ENCODE results near the gene VCP. TPM values are rescaled to one million over a fixed set of nuclear protein-coding genes. Genes with fewer than 3 reads are reported as not detected.
"Not testable (repeated sequence)": the region's sequence is repeated elsewhere in the genome, so short reads cannot be mapped to it uniquely, and the experiment has no call there.

Gene VCP
- total RNA-seq, 2 donors from 2014 or later = 436 to 450 TPM

DNA sequence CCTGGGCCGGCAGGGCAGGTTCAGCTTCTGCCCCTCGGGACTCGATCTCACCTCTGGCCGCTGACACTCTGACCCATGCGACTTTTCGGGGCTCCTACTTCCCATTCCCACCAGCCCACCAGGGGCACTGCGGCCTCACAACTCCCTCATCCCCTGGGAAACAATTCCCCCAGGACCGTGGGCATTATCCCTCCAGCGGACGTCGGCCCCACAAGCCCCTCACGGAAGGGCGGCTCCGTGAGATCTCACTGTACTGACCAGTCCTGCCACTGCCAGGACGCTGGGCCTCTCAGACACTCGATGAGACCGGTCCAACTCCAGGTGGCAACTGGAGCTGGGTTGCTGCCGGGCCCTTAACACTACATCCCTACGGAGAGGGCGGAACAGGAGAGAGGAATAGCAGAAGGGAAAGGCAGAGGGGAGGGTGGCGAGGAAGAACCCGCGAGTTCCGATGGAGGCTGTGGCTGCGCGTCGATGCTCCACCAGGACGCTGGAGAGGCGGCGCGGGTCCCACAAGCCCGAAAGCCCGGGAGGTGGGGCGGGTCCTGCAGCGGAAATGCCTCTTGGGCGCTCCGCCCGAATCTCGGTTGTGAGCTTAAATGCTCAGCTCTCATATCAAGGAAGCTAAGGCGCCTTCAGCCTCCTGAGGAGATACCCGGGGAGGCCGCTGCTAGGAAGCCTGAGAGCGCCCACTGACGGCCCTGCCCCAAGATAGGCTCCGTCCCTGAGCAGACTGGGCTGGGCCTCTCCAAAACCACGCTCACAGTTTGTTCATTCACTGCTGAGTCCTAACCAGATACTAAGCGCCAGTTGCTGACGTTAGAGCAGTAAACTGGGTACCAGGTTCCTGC lies 36.3 kb downstream of the VCP start:
- Mint-ChIP-seq H3K36me3 (no peaks in the 10 kb centered on the region), H3K9me3 (no peaks in the 10 kb centered on the region), H3K27me3 (no peaks in the 10 kb centered on the region), H3K4me3 (peak overlapping the region; percentile 63), H3K4me1 (ENCODE audit: low read depth in 2 of 2) (peaks cover 5 to 11% of the 10 kb centered on the region in 2 donors), H3K27ac (peak overlapping the region in 1 of 2 donors; percentile 83)
- DNase-seq (ENCODE audit: low spot score) (no peak), ATAC-seq (peak; percentile 62 to 83)

- ATAC-seq (no peak), DNase-seq (ENCODE audit: low spot score) (no peak)
- no peaks in the 10 kb centered on the region for H3K27me3 Mint-ChIP-seq
- no peak overlapping the region for H3K4me3 Mint-ChIP-seq
- no peaks in the 10 kb centered on the region for H3K9me3 Mint-ChIP-seq
- H3K27ac Mint-ChIP-seq = no peak overlapping the region
- no peaks in the 10 kb centered on the region for H3K36me3 Mint-ChIP-seq
- peaks cover 5 to 8% of the 10 kb centered on the region in 2 donors for H3K4me1 Mint-ChIP-seq (ENCODE audit: low read depth in 2 of 2)
These were observed 39.3 kb downstream of the VCP start for GRCh38 chr9:35033101-35033500.

GRCh38 chr9:35029852-35030251 lies 42.6 kb downstream of the VCP start:
- DNase-seq (ENCODE audit: low spot score) (no peak), ATAC-seq (no peak)
- Mint-ChIP-seq H3K27me3 (no peaks in the 10 kb centered on the region), H3K36me3 (no peaks in the 10 kb centered on the region), H3K4me1 (ENCODE audit: low read depth in 2 of 2) (no peaks in the 10 kb centered on the region), H3K4me3 (no peak overlapping the region), H3K9me3 (no peaks in the 10 kb centered on the region), H3K27ac (no peak overlapping the region)

DNA sequence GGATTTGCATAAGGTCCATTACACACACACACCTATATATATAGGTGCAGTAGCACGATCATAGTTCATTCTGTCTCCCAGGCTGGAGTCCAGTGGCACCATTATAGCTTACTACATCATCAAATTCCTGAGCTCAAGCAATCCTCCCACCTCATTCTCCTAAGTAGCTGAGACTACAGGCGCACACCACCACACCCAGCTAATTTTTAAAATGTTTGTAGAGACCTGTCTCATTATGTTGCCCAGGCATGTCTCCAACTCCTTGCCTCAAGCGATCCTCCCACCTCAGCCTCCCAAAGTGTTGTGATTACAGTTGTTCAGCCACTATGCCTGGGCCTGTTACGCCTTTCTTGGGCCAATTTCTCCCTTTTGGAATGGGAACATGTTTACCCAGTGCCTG lies 43.2 kb downstream of the VCP start:
- ATAC-seq = no peak
- Mint-ChIP-seq H3K36me3 (no peaks in the 10 kb centered on the region), H3K27ac (no peak overlapping the region)

DNA sequence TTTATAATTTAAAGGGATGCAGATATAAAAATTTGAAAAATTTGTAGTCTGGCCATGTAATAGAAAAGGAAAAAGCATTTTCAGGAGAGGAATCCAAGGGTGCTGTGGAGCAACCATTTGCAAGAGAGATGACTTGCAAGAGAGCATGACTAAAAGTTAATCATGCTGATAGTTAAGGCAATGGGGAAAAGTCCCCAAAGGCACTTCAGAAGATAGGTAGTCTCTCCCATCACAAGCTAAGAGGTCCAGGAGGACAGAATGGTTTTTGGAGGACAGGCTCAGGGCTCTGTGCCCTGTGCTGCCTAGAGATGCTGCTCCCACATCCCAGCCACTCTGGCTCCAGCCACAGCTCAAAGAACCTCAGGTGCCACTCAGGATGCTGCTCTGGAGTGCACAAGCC lies 44.1 kb downstream of the VCP start:
- Mint-ChIP-seq H3K27ac (no peak overlapping the region), H3K4me3 (no peak overlapping the region), H3K4me1 (ENCODE audit: low read depth in 2 of 2) (peaks cover 6 to 7% of the 10 kb centered on the region in 2 donors), H3K36me3 (no peaks in the 10 kb centered on the region), H3K9me3 (no peaks in the 10 kb centered on the region), H3K27me3 (no peaks in the 10 kb centered on the region)
- DNase-seq (ENCODE audit: low spot score) (no peak), ATAC-seq (no peak)

More for the DNA sequence above, 43.2 kb downstream of the VCP start:
- Mint-ChIP-seq H3K4me3 (no peak overlapping the region), H3K4me1 (ENCODE audit: low read depth in 2 of 2) (no peaks in the 10 kb centered on the region), H3K9me3 (no peaks in the 10 kb centered on the region), H3K27me3 (no peaks in the 10 kb centered on the region)
- no peak for DNase-seq (ENCODE audit: low spot score)

GRCh38 chr9:35027860-35028259 lies 44.6 kb downstream of the VCP start:
- no peak for DNase-seq (ENCODE audit: low spot score)
- no peaks in the 10 kb centered on the region for H3K36me3 Mint-ChIP-seq
- H3K27ac Mint-ChIP-seq = no peak overlapping the region
- H3K4me3 Mint-ChIP-seq = no peak overlapping the region
- ATAC-seq = no peak
- no peaks in the 10 kb centered on the region for H3K9me3 Mint-ChIP-seq
- no peaks in the 10 kb centered on the region for H3K27me3 Mint-ChIP-seq
- H3K4me1 Mint-ChIP-seq (ENCODE audit: low read depth in 2 of 2) = peaks cover 7 to 9% of the 10 kb centered on the region in 2 donors

- Mint-ChIP-seq H3K4me3 (no peak overlapping the region), H3K9me3 (no peaks in the 10 kb centered on the region), H3K36me3 (no peaks in the 10 kb centered on the region), H3K27ac (no peak overlapping the region), H3K4me1 (ENCODE audit: low read depth in 2 of 2) (peaks cover 7 to 9% of the 10 kb centered on the region in 2 donors), H3K27me3 (no peaks in the 10 kb centered on the region)
- ATAC-seq (no peak), DNase-seq (ENCODE audit: low spot score) (no peak)
These were observed 45.1 kb downstream of the VCP start for GRCh38 chr9:35027374-35027773.

GRCh38 chr9:35026671-35027070 lies 45.8 kb downstream of the VCP start:
- no peak for ATAC-seq
- Mint-ChIP-seq H3K4me1 (ENCODE audit: low read depth in 2 of 2) (peaks cover 7 to 14% of the 10 kb centered on the region in 2 donors), H3K9me3 (no peaks in the 10 kb centered on the region), H3K27ac (no peak overlapping the region), H3K27me3 (no peaks in the 10 kb centered on the region), H3K36me3 (peaks cover 5% of the 10 kb centered on the region), H3K4me3 (no peak overlapping the region)
- DNase-seq (ENCODE audit: low spot score) = no peak

GRCh38 chr9:35023443-35023842 lies 49.0 kb downstream of the VCP start:
- not testable (repeated sequence) for H3K27ac Mint-ChIP-seq, ATAC-seq, H3K27me3 Mint-ChIP-seq

DNA sequence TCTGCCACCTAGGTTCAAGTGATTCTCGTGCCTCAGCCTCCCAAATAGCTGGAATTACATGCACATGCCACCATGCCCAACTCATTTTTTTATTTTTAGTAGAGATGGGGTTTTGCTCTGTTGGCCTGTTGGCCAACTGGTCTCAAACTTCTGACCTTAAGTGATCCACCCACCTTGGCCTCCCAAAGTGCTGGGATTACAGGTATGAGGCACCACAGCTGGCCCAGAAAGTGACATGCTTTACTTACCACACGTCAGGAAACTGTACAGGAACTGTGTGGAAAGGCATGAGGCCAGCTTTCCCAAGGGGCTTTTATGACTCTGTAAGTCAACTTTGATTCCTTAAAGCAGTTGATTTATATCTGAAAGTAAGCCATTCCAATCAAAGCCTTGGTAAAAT lies 57.9 kb downstream of the VCP start:
- Mint-ChIP-seq H3K27ac (no peak overlapping the region), H3K36me3 (peaks cover 29% of the 10 kb centered on the region), H3K4me3 (no peak overlapping the region), H3K4me1 (ENCODE audit: low read depth in 2 of 2) (no peaks in the 10 kb centered on the region), H3K27me3 (no peaks in the 10 kb centered on the region), H3K9me3 (peaks cover 7% of the 10 kb centered on the region)
- DNase-seq (ENCODE audit: low spot score) = no peak
- ATAC-seq = no peak

More at GRCh38 chr9:35023443-35023842, 49.0 kb downstream of the VCP start:
- H3K9me3 Mint-ChIP-seq; H3K4me3 Mint-ChIP-seq; DNase-seq (ENCODE audit: low spot score): not testable (repeated sequence)
- Mint-ChIP-seq H3K36me3 (peaks cover 23% of the 10 kb centered on the region), H3K4me1 (ENCODE audit: low read depth in 2 of 2) (peaks cover 7 to 14% of the 10 kb centered on the region in 2 donors)

- peaks cover 23% of the 10 kb centered on the region for H3K36me3 Mint-ChIP-seq
- H3K27ac Mint-ChIP-seq = no peak overlapping the region
- H3K4me1 Mint-ChIP-seq (ENCODE audit: low read depth in 2 of 2) = no peaks in the 10 kb centered on the region
- H3K4me3 Mint-ChIP-seq = no peak overlapping the region
- ATAC-seq (no peak), DNase-seq (ENCODE audit: low spot score) (no peak)
- H3K27me3 Mint-ChIP-seq = no peaks in the 10 kb centered on the region
- H3K9me3 Mint-ChIP-seq = peaks cover 7% of the 10 kb centered on the region
These were observed 62.0 kb downstream of the VCP start for GRCh38 chr9:35010351-35010958.

Other genes starting within 250 kb of the VCP start
- gene PHF24, start 114.3 kb downstream of the VCP start, total RNA-seq = not detected
- gene DNAJB5, start 82.9 kb downstream of the VCP start, total RNA-seq = 1 to 10 TPM; 1.7 to 5.0 TPM
- 100 to 1,000 TPM in 1 of 2 donors, 10 to 100 TPM in 1; 74.9 to 185 TPM for gene FANCG, start 7.3 kb upstream of the VCP start, total RNA-seq
- gene PIGO, start 24.0 kb upstream of the VCP start, total RNA-seq = 10 to 100 TPM; 23.7 to 24.5 TPM
- gene STOML2, start 30.5 kb upstream of the VCP start, total RNA-seq = 100 to 1,000 TPM; 138 to 201 TPM
- gene ATOSB, start 43.2 kb upstream of the VCP start, total RNA-seq = 10 to 100 TPM; 13.1 to 19.6 TPM
- 1 to 10 TPM in 1 of 2 donors, under 1 TPM in 1; 1.00 to 1.1 TPM for gene UNC13B, start 89.4 kb upstream of the VCP start, total RNA-seq